Measurements from ENCODE around the gene STAC. TPM values are rescaled to one million over a fixed set of nuclear protein-coding genes. Genes with fewer than 3 reads are reported as not detected.

STAC gene
- total RNA-seq, 1 donor from 2014 or later, result 7.1 TPM

DNA sequence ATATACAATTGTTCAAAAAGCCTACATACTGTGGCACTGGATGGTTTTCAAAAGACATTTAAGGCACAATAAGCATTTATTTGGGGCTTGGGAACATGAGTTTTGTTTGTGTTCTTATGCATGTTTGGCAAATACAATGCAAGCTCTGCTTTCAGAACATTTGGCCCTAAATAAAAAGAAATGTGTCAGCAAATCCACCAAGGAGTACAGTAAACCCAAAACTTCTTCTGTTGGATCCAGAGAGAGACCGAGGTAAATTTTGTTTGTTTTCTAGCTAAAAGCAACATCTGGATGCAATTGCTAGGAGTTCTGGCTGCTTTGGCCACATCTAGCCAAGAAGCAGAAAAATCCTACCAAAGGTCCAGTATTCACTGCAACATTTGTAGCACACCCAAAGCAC is 215.2 kb downstream of the STAC start:
- H3K4me3 Mint-ChIP-seq (ENCODE audit: unreplicated experiment), result no peak overlapping the region
- Histone ChIP-seq H3K4me3 (ENCODE audit: insufficient read depth, low read depth, low read length) (no peak overlapping the region), H4K20me1 (ENCODE audit: insufficient read depth, low read length) (no peaks in the 10 kb centered on the region), H2AFZ (ENCODE audit: low read depth, low read length) (no peak overlapping the region), H3K9me3 (ENCODE audit: insufficient read depth, low read depth, low read length) (no peaks in the 10 kb centered on the region), H3K4me1 (ENCODE audit: insufficient read depth, low read length) (no peaks in the 10 kb centered on the region), H3K9ac (ENCODE audit: low read length) (no peak overlapping the region), H3K36me3 (ENCODE audit: insufficient read depth, low read length) (no peaks in the 10 kb centered on the region), H3K79me2 (ENCODE audit: insufficient read depth, low read length) (no peaks in the 10 kb centered on the region), H3K27me3 (ENCODE audit: insufficient read depth, low read length) (no peaks in the 10 kb centered on the region), H3K4me2 (ENCODE audit: low read length) (no peak overlapping the region), H3K27ac (ENCODE audit: low read depth, low read length) (no peak overlapping the region)
- H3K27me3 Mint-ChIP-seq (ENCODE audit: low read depth, unreplicated experiment), result no peaks in the 10 kb centered on the region
- H3K4me1 Mint-ChIP-seq (ENCODE audit: low read depth, unreplicated experiment), result peaks cover 2% of the 10 kb centered on the region
- no peak for DNase-seq (ENCODE audit: low read depth)
- H3K27ac Mint-ChIP-seq (ENCODE audit: unreplicated experiment), result no peak overlapping the region
- no peaks in the 10 kb centered on the region for H3K9me3 Mint-ChIP-seq (ENCODE audit: unreplicated experiment)
- no peak for TF ChIP-seq EZH2 (IDR thresholded peaks at IDR 0.05; ENCODE audit: insufficient read depth, low read length)
- no peak for TF ChIP-seq CTCF (IDR thresholded peaks at IDR 0.05; ENCODE audit: insufficient read depth, low read depth, low read length)
- H3K36me3 Mint-ChIP-seq (ENCODE audit: low read depth, unreplicated experiment), result no peaks in the 10 kb centered on the region
- no peak for FAIRE-seq

DNA sequence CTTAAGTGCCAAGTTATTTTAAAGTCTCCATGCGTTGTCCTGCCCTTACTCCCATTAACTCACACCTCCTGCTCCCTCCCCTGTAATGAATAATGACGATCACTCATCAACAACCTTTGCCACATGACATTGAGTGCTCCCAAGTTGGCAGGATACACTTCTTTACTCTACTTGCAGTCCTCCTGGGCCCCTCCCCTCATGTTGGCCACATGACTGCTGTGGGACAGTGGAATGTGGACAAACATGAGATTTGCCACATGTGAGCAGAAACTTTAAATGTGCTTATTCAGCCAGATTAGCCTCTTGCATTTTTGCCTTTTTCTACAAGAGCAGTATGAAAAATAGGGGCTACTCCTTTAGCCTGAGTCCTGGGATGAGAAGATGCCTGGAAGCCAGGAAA is 216.1 kb downstream of the STAC start:
- H3K9me3 Mint-ChIP-seq (ENCODE audit: unreplicated experiment), result no peaks in the 10 kb centered on the region
- H3K36me3 Mint-ChIP-seq (ENCODE audit: low read depth, unreplicated experiment), result no peaks in the 10 kb centered on the region
- H3K27ac Mint-ChIP-seq (ENCODE audit: unreplicated experiment), result no peak overlapping the region
- H3K4me1 ChIP-seq (ENCODE audit: insufficient read depth, low read length), result no peaks in the 10 kb centered on the region
- H3K9me3 ChIP-seq (ENCODE audit: insufficient read depth, low read depth, low read length), result no peaks in the 10 kb centered on the region
- H3K4me3 Mint-ChIP-seq (ENCODE audit: unreplicated experiment), result no peak overlapping the region
- H3K27ac ChIP-seq (ENCODE audit: low read depth, low read length), result no peak overlapping the region
- no peaks in the 10 kb centered on the region for H3K79me2 ChIP-seq (ENCODE audit: insufficient read depth, low read length)
- no peaks in the 10 kb centered on the region for H3K36me3 ChIP-seq (ENCODE audit: insufficient read depth, low read length)
- no peak overlapping the region for H3K4me3 ChIP-seq (ENCODE audit: insufficient read depth, low read depth, low read length)
- DNase-seq (ENCODE audit: low read depth), result no peak
- H3K4me1 Mint-ChIP-seq (ENCODE audit: low read depth, unreplicated experiment), result peaks cover 2% of the 10 kb centered on the region
- H4K20me1 ChIP-seq (ENCODE audit: insufficient read depth, low read length), result no peaks in the 10 kb centered on the region
- no peak overlapping the region for H3K4me2 ChIP-seq (ENCODE audit: low read length)
- no peak overlapping the region for H3K9ac ChIP-seq (ENCODE audit: low read length)
- no peak for FAIRE-seq
- H2AFZ ChIP-seq (ENCODE audit: low read depth, low read length), result no peak overlapping the region
- H3K27me3 Mint-ChIP-seq (ENCODE audit: low read depth, unreplicated experiment), result no peaks in the 10 kb centered on the region
- TF ChIP-seq CTCF (IDR thresholded peaks at IDR 0.05; ENCODE audit: insufficient read depth, low read depth, low read length) (no peak), EZH2 (IDR thresholded peaks at IDR 0.05; ENCODE audit: insufficient read depth, low read length) (no peak)
- H3K27me3 ChIP-seq (ENCODE audit: insufficient read depth, low read length), result no peaks in the 10 kb centered on the region

DNA sequence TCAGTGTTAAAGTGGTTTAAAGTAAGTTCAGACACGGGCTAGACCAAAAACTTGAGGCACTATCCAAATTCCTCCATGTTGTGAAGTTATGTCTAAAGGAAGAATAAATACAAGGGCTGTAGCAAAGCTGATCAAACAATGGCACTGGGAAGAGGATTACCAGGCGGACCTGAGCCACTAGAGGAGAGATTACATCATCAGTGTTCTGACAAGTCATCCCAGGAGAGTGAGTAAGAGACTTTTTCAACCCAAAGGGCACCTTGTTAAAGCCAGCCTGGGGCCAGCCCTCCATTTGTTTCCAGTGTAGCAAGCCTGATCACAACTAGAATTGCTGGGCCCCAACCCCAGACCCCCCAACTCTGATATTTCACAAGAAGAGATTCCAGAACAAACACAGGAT is 217.1 kb downstream of the STAC start:
- DNase-seq (ENCODE audit: low read depth) (peak; percentile 22), FAIRE-seq (no peak)
- Histone ChIP-seq H3K4me2 (ENCODE audit: low read length) (no peak overlapping the region), H2AFZ (ENCODE audit: low read depth, low read length) (no peak overlapping the region), H3K4me1 (ENCODE audit: insufficient read depth, low read length) (no peaks in the 10 kb centered on the region), H3K27ac (ENCODE audit: low read depth, low read length) (no peak overlapping the region), H4K20me1 (ENCODE audit: insufficient read depth, low read length) (no peaks in the 10 kb centered on the region), H3K79me2 (ENCODE audit: insufficient read depth, low read length) (no peaks in the 10 kb centered on the region), H3K4me3 (ENCODE audit: insufficient read depth, low read depth, low read length) (no peak overlapping the region), H3K9ac (ENCODE audit: low read length) (no peak overlapping the region), H3K9me3 (ENCODE audit: insufficient read depth, low read depth, low read length) (no peaks in the 10 kb centered on the region), H3K27me3 (ENCODE audit: insufficient read depth, low read length) (no peaks in the 10 kb centered on the region), H3K36me3 (ENCODE audit: insufficient read depth, low read length) (no peaks in the 10 kb centered on the region)
- Mint-ChIP-seq H3K9me3 (ENCODE audit: unreplicated experiment) (no peaks in the 10 kb centered on the region), H3K4me1 (ENCODE audit: low read depth, unreplicated experiment) (peaks cover 2% of the 10 kb centered on the region), H3K4me3 (ENCODE audit: unreplicated experiment) (no peak overlapping the region), H3K27me3 (ENCODE audit: low read depth, unreplicated experiment) (peaks cover 2% of the 10 kb centered on the region), H3K36me3 (ENCODE audit: low read depth, unreplicated experiment) (no peaks in the 10 kb centered on the region), H3K27ac (ENCODE audit: unreplicated experiment) (peak overlapping the region; percentile 55)
- TF ChIP-seq CTCF (IDR thresholded peaks at IDR 0.05; ENCODE audit: insufficient read depth, low read depth, low read length) (no peak), EZH2 (IDR thresholded peaks at IDR 0.05; ENCODE audit: insufficient read depth, low read length) (no peak)
